Heart right ventricle (tissue), 16 donors: ENCODE measurements around the gene PDE4D. TPM values are rescaled to one million over a fixed set of nuclear protein-coding genes. Genes with fewer than 3 reads are reported as not detected.
"Not testable (repeated sequence)": the region's sequence is repeated elsewhere in the genome, so short reads cannot be mapped to it uniquely, and the experiment has no call there.

Source experiments
- ATAC-seq, 8 donors: fragments of 200-7000 bp; cut with Tn5 transposase; one replicate each; pipeline ENCODE4 v1.9.1; 2020; ENCODE audit warnings: mild to moderate bottlenecking in 8 of 8, moderate library complexity in 8 of 8, moderate number of reproducible peaks in 1 of 8
- DNase-seq, 2 donors: peaks; one replicate each; pipeline ENCODE4 v3.0.0-alpha.2; 2020
- H3K27ac ChIP-seq, 10 donors: fragments of 200-600 bp; sonication (generic) in 2 of 10; one replicate each; pipeline versions ENCODE4 v1.5.0 to v1.8.0; 2020 to 2022; ENCODE audit warnings: mild to moderate bottlenecking in 3 of 10
- H3K27me3 ChIP-seq, 7 donors: fragments of 200-600 bp; one replicate each; pipeline ENCODE4 v1.8.0; 2021 to 2022; ENCODE audit warnings: mild to moderate bottlenecking in 2 of 7
- H3K36me3 ChIP-seq, 9 donors: fragments of 200-600 bp; sonication (generic) in 1 of 9; one replicate each; pipeline versions ENCODE4 v1.5.0 to v1.8.0; 2020 to 2022; ENCODE audit warnings: mild to moderate bottlenecking in 2 of 9
- H3K4me1 ChIP-seq, 9 donors: fragments of 200-600 bp; sonication (generic) in 1 of 9; one replicate each; pipeline versions ENCODE4 v1.5.0 to v1.8.0; 2020 to 2022; ENCODE audit warnings: mild to moderate bottlenecking in 4 of 9
- H3K4me3 ChIP-seq, 10 donors: fragments of 200-600 bp; sonication (generic) in 2 of 10; one replicate each; pipeline versions ENCODE4 v1.5.0 to v1.8.0; 2020 to 2022; ENCODE audit warnings: mild to moderate bottlenecking in 7 of 10, moderate library complexity in 2 of 10
- H3K9me3 ChIP-seq, 11 donors: fragments of 200-600 bp in 10 of 11; sonication (generic) in 2 of 11; one replicate each; pipeline versions ENCODE4 v1.5.0 to v1.8.0; 2013 to 2022; ENCODE audit warnings: mild to moderate bottlenecking in 2 of 11, control low read depth in 1 of 11, moderate library complexity in 1 of 11
- CTCF ChIP-seq, 9 donors: fragments of 200-600 bp; sonication (generic) in 2 of 9; IDR thresholded peaks; one replicate each; pipeline versions ENCODE4 v1.5.0 to v1.8.0; 2021 to 2022; ENCODE audit warnings: antibody characterized with exemption in 9 of 9, mild to moderate bottlenecking in 5 of 9, moderate library complexity in 1 of 9
- WGBS, 2 donors: extraction: QIAGEN DNeasy Blood & Tissue Kit; methylation state at CpG; one replicate each; pipeline ENCODE4 v1.1.7; 2013; ENCODE audit warnings: inconsistent platforms in 1 of 2; 5-methylcytosine and 5-hydroxymethylcytosine counted together
- intact Hi-C, 10 donors: fragments of 100-400 bp; cut with DNase I; formaldehyde crosslinking; loops; one replicate each; pipeline versions ENCODE4 v1.11.1 to v1.14.2; 2022
- polyA plus RNA-seq, 2 donors: library from polyadenylated mRNA; stranded (reverse); fragments of 200-250 nt; gene quantifications; one replicate each; pipeline ENCODE4 v1.2.3, GENCODE V29; 2013
- total RNA-seq, 10 donors: library from RNA; stranded (reverse); fragmentation: NEBNext Ultra II Directional in 3 of 10; extraction: Animal tissue kit (Norgen Biotek cat#: 25700) in 3 of 10; gene quantifications; one replicate each; pipeline versions ENCODE4 v1.2.1 to v1.2.4, GENCODE V29; 2021 to 2023
- donor health status: Arrhythmogenic right ventricular cardiomyopathy.
- donor health status: ischemic (EF 13 %, LVEDD 7.1; RV severe dilation, severe dysfunction).
- donor health status: healthy with polysubstance abuse.
- donor health status: DM: no; HTN: yes; CAD: no.
- donor health status: DM: no; HTN: no; CAD: no.
- donor health status: ischemic (EF 25% LVEDD 6.9; RV normal size, moderate dysfunction).
- donor health status: ischemic (EF 25% LVEDD 5.7; RV mildly dilated, moderate dysfunction).
- donor health status: healthy.
- donor health status: DM: yes; HTN: yes; CAD: no.
- donor health status: Ischemic cardiomyopathy.
- donor health status: ischemic (EF 35%, LVEDD 5.7; RV mildly dilated, moderate dysfunction).
- donor health status: nonischemic (EF 11% LVEDD 7.7; RV severe dilation, severe dysfunction).
- donor health status: DM: yes; HTN: yes; CAD: no.
- donor health status: PGD.
- donor health status: ischemic (EF 29% LVEDD 5.4; RV normal size, mild dysfunction).
- donor health status: nonischemic (EF 23%, LVEDD 6.1; RV moderate dilation, normal function).

PDE4D gene
- total and polyA plus RNA-seq, 12 donors, result 5.8 to 83.2 (median 39.5) TPM

GRCh38 chr5:58961631-58962280, 931.8 kb downstream of the PDE4D start:
- Histone ChIP-seq H3K9me3 (no peaks in the 10 kb centered on the region), H3K4me3 (no peak overlapping the region), H3K27ac (no peak overlapping the region), H3K36me3 (no peaks in the 10 kb centered on the region), H3K4me1 (no peaks in the 10 kb centered on the region), H3K27me3 (peaks cover 0 to 11% (median 0%) of the 10 kb centered on the region in 7 donors)
- DNase-seq (no peak), ATAC-seq (no peak)
- no peak for TF ChIP-seq CTCF (IDR thresholded peaks at IDR 0.05)
- intact Hi-C loops, result no loop called here
- WGBS, 2 donors, result 87 to 90% methylated on average over 3 of the region's 3 CpGs

DNA sequence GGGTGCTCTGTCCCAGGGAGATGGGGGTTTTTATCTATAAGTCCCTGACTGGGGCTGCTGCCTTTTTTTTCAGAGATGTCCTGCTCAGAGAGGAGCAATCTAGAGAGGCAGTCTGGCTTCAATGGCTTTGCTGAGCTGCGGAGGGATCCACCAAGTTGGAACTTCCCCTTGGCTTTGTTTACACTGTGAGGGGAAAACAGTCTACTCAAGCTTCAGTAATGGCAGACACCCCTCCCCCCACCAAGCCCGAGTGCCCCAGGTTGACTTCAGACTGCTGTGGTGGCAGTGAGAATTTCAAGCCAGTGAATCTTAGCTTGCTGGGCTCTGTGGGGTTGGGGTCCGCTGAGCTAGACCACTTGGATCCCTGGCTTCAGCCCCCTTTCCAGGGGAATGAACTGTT, 934.8 kb downstream of the PDE4D start:
- H3K9me3 ChIP-seq, result no peaks in the 10 kb centered on the region
- TF ChIP-seq CTCF (IDR thresholded peaks at IDR 0.05), result no peak
- H3K4me3 ChIP-seq, result no peak overlapping the region
- no peaks in the 10 kb centered on the region for H3K36me3 ChIP-seq
- DNase-seq, result no peak
- H3K4me1 ChIP-seq, result no peaks in the 10 kb centered on the region
- intact Hi-C loops, result no loop called here
- ATAC-seq, result no peak
- 64 to 70% methylated on average over 3 of the region's 3 CpGs for WGBS, 2 donors
- no peak overlapping the region for H3K27ac ChIP-seq
- H3K27me3 ChIP-seq, result peaks cover 0 to 11% (median 0%) of the 10 kb centered on the region in 7 donors

DNA sequence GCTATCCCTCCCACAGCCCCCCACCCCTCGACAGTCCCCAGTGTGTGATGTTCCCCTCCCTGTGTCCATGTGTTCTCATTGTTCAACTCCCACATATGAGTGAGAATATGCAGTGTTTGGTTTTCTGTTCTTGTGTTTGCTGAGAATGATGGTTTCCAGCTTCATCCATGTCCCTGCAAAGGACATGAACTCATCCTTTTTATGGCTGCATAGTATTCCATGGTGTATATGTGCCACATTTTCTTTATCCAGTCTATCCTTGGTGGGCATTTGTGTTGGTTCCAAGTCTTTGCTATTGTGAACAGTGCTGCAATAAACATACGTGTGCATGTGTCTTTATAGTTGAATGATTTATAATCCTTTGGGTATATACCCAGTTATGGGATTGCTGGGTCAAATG, 940.3 kb downstream of the PDE4D start:
- DNase-seq, H3K4me1 ChIP-seq, H3K27me3 ChIP-seq, ATAC-seq, intact Hi-C loops, H3K36me3 ChIP-seq, H3K4me3 ChIP-seq, H3K27ac ChIP-seq, H3K9me3 ChIP-seq: not testable (repeated sequence)
- WGBS, 2 donors, result 76 to 89% methylated on average over 2 of the region's 2 CpGs

DNA sequence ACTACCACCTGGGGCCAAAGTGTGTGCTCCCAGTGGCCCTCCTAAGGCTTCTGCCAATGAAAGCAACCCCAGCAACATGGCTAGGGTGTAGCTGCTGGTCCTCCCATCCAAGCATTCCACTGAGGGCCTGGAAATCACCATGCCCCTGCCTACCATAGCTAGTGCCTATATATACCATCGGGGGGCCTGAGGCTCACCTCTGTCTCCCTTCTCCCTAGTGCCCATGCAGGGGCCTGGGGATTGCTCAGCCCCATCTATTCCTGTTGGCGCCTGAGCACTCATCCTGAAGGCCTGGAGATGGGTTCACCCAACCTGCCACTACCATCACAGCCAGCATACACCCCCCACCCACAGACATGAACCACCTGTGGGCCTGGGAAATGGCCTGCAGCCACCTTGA, 943.3 kb downstream of the PDE4D start:
- DNase-seq, result no peak
- intact Hi-C loops, result no loop called here
- no peak for TF ChIP-seq CTCF (IDR thresholded peaks at IDR 0.05)
- H3K9me3 ChIP-seq, result no peaks in the 10 kb centered on the region
- no peaks in the 10 kb centered on the region for H3K36me3 ChIP-seq
- 50 to 68% methylated on average over 2 of the region's 2 CpGs for WGBS, 2 donors
- no peaks in the 10 kb centered on the region for H3K27me3 ChIP-seq
- no peak for ATAC-seq
- H3K27ac ChIP-seq, result no peak overlapping the region
- no peaks in the 10 kb centered on the region for H3K4me1 ChIP-seq
- no peak overlapping the region for H3K4me3 ChIP-seq

- Histone ChIP-seq H3K36me3 (no peaks in the 10 kb centered on the region), H3K27ac (no peak overlapping the region), H3K4me3 (no peak overlapping the region), H3K9me3 (no peaks in the 10 kb centered on the region), H3K27me3 (no peaks in the 10 kb centered on the region), H3K4me1 (peaks cover 0 to under 1% (median 0%) of the 10 kb centered on the region in 9 donors)
- ATAC-seq, result no peak
- intact Hi-C loops, result no loop called here
- no peak for DNase-seq
- WGBS, 2 donors, result 0% methylated on average over 1 of the region's 1 CpG
- TF ChIP-seq CTCF (IDR thresholded peaks at IDR 0.05), result no peak
These were observed 947.3 kb downstream of the PDE4D start for GRCh38 chr5:58946230-58946629.
